GM12878 (cell line): ENCODE results near the gene ALG5.

Experiments
- CBX5 ChIP-seq: sonication (generic); IDR thresholded peaks from 2 replicates; pipeline ENCODE4 v1.6.1; 2016; ENCODE audit warnings: low read depth, moderate library complexity, mild to moderate bottlenecking, inconsistent platforms
- CHD2 ChIP-seq: IDR thresholded peaks from 2 replicates; pipeline ENCODE4 v1.6.1; 2011; ENCODE audit warnings: low read depth, low read length, improper control_type of control experiment, borderline replicate concordance
- EP300 ChIP-seq, 2 experiments: fragments of 150-350 bp in 1 of 2; IDR thresholded peaks; 2 replicates each; pipeline ENCODE4 v1.6.1; 2011 to 2012; ENCODE audit warnings: low read depth in 2 of 2, low read length in 2 of 2, borderline replicate concordance in 1 of 2, improper control_type of control experiment in 1 of 2, inconsistent platforms in 1 of 2; ENCODE audit not compliant: control insufficient read depth in 1 of 2
- POLR2A ChIP-seq: IDR thresholded peaks from 2 replicates; pipeline ENCODE4 v1.6.1; 2011; ENCODE audit warnings: low read depth, mild to moderate bottlenecking, low read length
- POLR2AphosphoS5 ChIP-seq: IDR thresholded peaks from 2 replicates; pipeline ENCODE4 v1.6.1; 2011; ENCODE audit warnings: mild to moderate bottlenecking, low read length, inconsistent platforms
- RB1 ChIP-seq: fragments of 450-650 bp; formaldehyde crosslinking; IDR thresholded peaks from 2 replicates; pipeline ENCODE4 v1.6.1; 2017; ENCODE audit warnings: mild to moderate bottlenecking, borderline replicate concordance
- TAF1 ChIP-seq: IDR thresholded peaks from 2 replicates; pipeline ENCODE4 v1.6.1; 2011; ENCODE audit warnings: mild to moderate bottlenecking, low read depth, low read length, borderline replicate concordance
- YY1 ChIP-seq: IDR thresholded peaks from 2 replicates; pipeline ENCODE4 v1.6.1; 2011; ENCODE audit warnings: low read depth, mild to moderate bottlenecking, low read length
- TF ChIP-seq, protein P1 (sequence below): IDR thresholded peaks from 2 replicates; pipeline ENCODE4 v1.6.1; 2012; ENCODE audit warnings: low read depth, low read length, improper control_type of control experiment
- TF ChIP-seq, protein P2 (sequence below): IDR thresholded peaks from 2 replicates; pipeline ENCODE4 v1.6.1; 2011; ENCODE audit warnings: borderline replicate concordance, low read depth, mild to moderate bottlenecking, moderate library complexity, mixed read lengths, low read length; ENCODE audit not compliant: insufficient read depth; ENCODE audit errors: extremely low read length
- TF ChIP-seq, protein P3 (sequence below), 3 experiments: IDR thresholded peaks in 2 of 3; conservative IDR thresholded peaks in 1 of 3; 2 replicates each; pipeline ENCODE4 v1.5.1; 2011; ENCODE audit warnings: low read depth in 3 of 3, low read length in 3 of 3, mild to moderate bottlenecking in 3 of 3, control low read depth in 2 of 3, moderate library complexity in 2 of 3, inconsistent platforms in 1 of 3, mixed read lengths in 1 of 3; ENCODE audit not compliant: control insufficient read depth in 2 of 3, insufficient read depth in 1 of 3; ENCODE audit errors: extremely low read depth in 1 of 3
- TF ChIP-seq, protein P4 (sequence below): fragments of 450-650 bp; IDR thresholded peaks from 2 replicates; pipeline ENCODE4 v1.6.1; 2016; ENCODE audit warnings: mild to moderate bottlenecking, moderate library complexity, borderline replicate concordance

DNA sequence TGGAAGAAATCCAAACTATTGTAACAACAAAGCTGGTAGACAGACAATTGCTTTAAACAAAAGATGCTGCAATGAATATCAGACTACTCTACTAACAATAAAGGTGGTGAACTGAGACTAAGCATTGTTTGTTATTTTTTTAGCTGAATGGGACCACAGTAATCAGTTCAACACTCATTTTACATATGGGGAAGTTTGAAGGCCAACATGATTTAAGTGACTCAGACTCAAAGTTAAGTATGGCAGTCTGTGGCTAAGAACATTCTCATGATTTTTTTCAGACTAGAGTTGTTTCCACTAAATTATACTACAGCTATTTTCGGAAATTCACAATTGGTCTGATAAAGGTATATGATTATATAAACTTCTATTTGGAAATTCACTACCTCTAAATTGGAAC is 11.9 kb upstream of the ALG5 start:
- TF ChIP-seq POLR2A (no peak), TAF1 (no peak), POLR2AphosphoS5 (no peak), YY1 (no peak), RB1 (no peak), CHD2 (no peak), CBX5 (no peak), EP300 (IDR thresholded peaks at IDR 0.05; ENCODE audit: borderline replicate concordance in 1 of 2, control insufficient read depth in 1 of 2, low read depth in 2 of 2, low read length in 2 of 2) (no peak)
- TF ChIP-seq, protein P1, sequence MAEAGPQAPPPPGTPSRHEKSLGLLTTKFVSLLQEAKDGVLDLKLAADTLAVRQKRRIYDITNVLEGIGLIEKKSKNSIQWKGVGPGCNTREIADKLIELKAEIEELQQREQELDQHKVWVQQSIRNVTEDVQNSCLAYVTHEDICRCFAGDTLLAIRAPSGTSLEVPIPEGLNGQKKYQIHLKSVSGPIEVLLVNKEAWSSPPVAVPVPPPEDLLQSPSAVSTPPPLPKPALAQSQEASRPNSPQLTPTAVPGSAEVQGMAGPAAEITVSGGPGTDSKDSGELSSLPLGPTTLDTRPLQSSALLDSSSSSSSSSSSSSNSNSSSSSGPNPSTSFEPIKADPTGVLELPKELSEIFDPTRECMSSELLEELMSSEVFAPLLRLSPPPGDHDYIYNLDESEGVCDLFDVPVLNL = no peak
- TF ChIP-seq, protein P2, sequence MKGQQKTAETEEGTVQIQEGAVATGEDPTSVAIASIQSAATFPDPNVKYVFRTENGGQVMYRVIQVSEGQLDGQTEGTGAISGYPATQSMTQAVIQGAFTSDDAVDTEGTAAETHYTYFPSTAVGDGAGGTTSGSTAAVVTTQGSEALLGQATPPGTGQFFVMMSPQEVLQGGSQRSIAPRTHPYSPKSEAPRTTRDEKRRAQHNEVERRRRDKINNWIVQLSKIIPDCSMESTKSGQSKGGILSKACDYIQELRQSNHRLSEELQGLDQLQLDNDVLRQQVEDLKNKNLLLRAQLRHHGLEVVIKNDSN = no peak
- TF ChIP-seq, protein P3, sequence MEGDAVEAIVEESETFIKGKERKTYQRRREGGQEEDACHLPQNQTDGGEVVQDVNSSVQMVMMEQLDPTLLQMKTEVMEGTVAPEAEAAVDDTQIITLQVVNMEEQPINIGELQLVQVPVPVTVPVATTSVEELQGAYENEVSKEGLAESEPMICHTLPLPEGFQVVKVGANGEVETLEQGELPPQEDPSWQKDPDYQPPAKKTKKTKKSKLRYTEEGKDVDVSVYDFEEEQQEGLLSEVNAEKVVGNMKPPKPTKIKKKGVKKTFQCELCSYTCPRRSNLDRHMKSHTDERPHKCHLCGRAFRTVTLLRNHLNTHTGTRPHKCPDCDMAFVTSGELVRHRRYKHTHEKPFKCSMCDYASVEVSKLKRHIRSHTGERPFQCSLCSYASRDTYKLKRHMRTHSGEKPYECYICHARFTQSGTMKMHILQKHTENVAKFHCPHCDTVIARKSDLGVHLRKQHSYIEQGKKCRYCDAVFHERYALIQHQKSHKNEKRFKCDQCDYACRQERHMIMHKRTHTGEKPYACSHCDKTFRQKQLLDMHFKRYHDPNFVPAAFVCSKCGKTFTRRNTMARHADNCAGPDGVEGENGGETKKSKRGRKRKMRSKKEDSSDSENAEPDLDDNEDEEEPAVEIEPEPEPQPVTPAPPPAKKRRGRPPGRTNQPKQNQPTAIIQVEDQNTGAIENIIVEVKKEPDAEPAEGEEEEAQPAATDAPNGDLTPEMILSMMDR (IDR thresholded peaks at IDR 0.05 in 2 of 3, conservative IDR thresholded peaks at IDR 0.05 in 1 of 3; ENCODE audit: control insufficient read depth in 2 of 3, extremely low read depth in 1 of 3, insufficient read depth in 1 of 3, low read depth in 3 of 3, low read length in 3 of 3) = no peak
- TF ChIP-seq, protein P4, sequence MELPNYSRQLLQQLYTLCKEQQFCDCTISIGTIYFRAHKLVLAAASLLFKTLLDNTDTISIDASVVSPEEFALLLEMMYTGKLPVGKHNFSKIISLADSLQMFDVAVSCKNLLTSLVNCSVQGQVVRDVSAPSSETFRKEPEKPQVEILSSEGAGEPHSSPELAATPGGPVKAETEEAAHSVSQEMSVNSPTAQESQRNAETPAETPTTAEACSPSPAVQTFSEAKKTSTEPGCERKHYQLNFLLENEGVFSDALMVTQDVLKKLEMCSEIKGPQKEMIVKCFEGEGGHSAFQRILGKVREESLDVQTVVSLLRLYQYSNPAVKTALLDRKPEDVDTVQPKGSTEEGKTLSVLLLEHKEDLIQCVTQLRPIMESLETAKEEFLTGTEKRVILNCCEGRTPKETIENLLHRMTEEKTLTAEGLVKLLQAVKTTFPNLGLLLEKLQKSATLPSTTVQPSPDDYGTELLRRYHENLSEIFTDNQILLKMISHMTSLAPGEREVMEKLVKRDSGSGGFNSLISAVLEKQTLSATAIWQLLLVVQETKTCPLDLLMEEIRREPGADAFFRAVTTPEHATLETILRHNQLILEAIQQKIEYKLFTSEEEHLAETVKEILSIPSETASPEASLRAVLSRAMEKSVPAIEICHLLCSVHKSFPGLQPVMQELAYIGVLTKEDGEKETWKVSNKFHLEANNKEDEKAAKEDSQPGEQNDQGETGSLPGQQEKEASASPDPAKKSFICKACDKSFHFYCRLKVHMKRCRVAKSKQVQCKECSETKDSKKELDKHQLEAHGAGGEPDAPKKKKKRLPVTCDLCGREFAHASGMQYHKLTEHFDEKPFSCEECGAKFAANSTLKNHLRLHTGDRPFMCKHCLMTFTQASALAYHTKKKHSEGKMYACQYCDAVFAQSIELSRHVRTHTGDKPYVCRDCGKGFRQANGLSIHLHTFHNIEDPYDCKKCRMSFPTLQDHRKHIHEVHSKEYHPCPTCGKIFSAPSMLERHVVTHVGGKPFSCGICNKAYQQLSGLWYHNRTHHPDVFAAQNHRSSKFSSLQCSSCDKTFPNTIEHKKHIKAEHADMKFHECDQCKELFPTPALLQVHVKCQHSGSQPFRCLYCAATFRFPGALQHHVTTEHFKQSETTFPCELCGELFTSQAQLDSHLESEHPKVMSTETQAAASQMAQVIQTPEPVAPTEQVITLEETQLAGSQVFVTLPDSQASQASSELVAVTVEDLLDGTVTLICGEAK = no peak
